Measurements from ENCODE around the gene SUPT20HL1. TPM values are rescaled to one million over a fixed set of nuclear protein-coding genes. Genes with fewer than 3 reads are reported as not detected.

SUPT20HL1 gene
- total RNA-seq, 4 donors from 2014 or later = 0.54 TPM; not detected in 3

DNA sequence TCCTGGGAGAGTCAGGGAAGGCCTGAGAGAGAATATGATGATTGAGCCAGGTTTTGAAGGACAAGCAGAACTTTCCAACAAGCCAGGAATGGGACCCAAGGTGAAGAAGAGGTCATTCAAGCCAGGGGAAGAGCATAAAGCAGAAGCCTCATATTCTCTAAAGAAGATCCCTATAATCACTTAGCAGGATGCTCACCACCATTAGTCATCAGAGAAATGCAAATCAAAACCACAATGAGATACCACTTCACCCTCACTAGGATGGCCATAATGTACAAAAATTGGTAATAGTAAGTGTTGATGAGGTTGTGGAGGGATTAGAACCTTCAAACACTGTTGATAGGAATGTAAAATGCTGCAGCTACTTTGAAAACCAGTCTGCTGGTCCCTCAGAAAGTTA lies 20.5 kb upstream of the SUPT20HL1 start:
- H3K4me1 ChIP-seq = no peaks in the 10 kb centered on the region
- H3K27ac ChIP-seq = no peak overlapping the region
- no peak overlapping the region for H3K4me3 ChIP-seq
- no peak for DNase-seq
- no peaks in the 10 kb centered on the region for H3K36me3 ChIP-seq
- TF ChIP-seq, protein P1, sequence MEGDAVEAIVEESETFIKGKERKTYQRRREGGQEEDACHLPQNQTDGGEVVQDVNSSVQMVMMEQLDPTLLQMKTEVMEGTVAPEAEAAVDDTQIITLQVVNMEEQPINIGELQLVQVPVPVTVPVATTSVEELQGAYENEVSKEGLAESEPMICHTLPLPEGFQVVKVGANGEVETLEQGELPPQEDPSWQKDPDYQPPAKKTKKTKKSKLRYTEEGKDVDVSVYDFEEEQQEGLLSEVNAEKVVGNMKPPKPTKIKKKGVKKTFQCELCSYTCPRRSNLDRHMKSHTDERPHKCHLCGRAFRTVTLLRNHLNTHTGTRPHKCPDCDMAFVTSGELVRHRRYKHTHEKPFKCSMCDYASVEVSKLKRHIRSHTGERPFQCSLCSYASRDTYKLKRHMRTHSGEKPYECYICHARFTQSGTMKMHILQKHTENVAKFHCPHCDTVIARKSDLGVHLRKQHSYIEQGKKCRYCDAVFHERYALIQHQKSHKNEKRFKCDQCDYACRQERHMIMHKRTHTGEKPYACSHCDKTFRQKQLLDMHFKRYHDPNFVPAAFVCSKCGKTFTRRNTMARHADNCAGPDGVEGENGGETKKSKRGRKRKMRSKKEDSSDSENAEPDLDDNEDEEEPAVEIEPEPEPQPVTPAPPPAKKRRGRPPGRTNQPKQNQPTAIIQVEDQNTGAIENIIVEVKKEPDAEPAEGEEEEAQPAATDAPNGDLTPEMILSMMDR (IDR thresholded peaks at IDR 0.05) = no peak
- TF ChIP-seq POLR2A (IDR thresholded peaks at IDR 0.05) = no peak
- H3K27me3 ChIP-seq = no peaks in the 10 kb centered on the region
- no peaks in the 10 kb centered on the region for H3K9me3 ChIP-seq

DNA sequence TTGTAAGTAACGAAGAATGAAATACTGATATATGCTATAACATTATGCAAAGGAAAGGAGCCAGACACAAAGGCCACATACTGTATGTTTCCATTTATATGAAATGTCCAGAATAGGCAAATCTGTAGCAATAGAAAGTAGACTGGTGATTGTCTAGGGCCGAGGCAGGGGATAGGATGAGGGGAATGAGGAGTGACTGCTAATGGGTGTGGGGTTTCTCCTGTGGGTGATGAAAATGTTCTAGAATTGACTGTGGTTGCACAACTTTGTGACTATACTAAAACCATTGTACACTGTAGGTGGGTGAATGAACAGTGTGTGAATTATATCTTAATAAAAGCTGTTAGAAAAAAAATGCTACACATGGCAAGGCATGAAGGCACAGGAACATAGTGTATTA lies 19.9 kb upstream of the SUPT20HL1 start:
- Histone ChIP-seq H3K4me1 (no peaks in the 10 kb centered on the region), H3K27me3 (no peaks in the 10 kb centered on the region), H3K27ac (no peak overlapping the region), H3K36me3 (no peaks in the 10 kb centered on the region), H3K4me3 (no peak overlapping the region), H3K9me3 (no peaks in the 10 kb centered on the region)
- TF ChIP-seq, protein P1 (IDR thresholded peaks at IDR 0.05) = no peak
- TF ChIP-seq POLR2A (IDR thresholded peaks at IDR 0.05) = no peak
- no peak for DNase-seq

DNA sequence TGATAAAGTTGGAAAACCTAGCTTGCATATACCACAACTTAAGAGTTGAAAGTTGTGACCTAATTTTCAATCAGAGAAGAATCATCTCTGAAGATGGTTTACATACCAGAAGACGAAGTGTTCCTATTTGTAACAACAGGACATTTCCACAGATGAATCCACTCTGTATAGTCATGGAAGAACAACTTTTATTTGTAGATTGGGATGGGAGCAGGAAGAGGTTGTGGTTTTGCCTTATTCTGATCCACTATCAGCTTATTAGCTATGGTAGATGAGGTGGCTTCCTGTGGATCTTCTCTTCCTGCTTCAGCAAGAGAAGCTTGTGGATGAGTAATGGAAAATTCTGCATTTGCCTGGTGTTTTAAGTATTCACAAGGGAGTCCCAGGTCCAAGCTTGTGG lies 18.6 kb upstream of the SUPT20HL1 start:
- DNase-seq = no peak
- no peaks in the 10 kb centered on the region for H3K36me3 ChIP-seq
- H3K27me3 ChIP-seq = no peaks in the 10 kb centered on the region
- no peaks in the 10 kb centered on the region for H3K9me3 ChIP-seq
- H3K27ac ChIP-seq = no peak overlapping the region
- H3K4me1 ChIP-seq = no peaks in the 10 kb centered on the region
- no peak for TF ChIP-seq POLR2A (IDR thresholded peaks at IDR 0.05)
- TF ChIP-seq, protein P1 (IDR thresholded peaks at IDR 0.05) = no peak
- no peak overlapping the region for H3K4me3 ChIP-seq

GRCh38 chrX:24343719-24344118 lies 16.7 kb upstream of the SUPT20HL1 start:
- Histone ChIP-seq H3K4me3 (no peak overlapping the region), H3K4me1 (no peaks in the 10 kb centered on the region), H3K27ac (no peak overlapping the region), H3K9me3 (no peaks in the 10 kb centered on the region), H3K36me3 (no peaks in the 10 kb centered on the region), H3K27me3 (no peaks in the 10 kb centered on the region)
- no peak for DNase-seq
- TF ChIP-seq POLR2A (IDR thresholded peaks at IDR 0.05) = no peak
- TF ChIP-seq, protein P1 (IDR thresholded peaks at IDR 0.05) = no peak

DNA sequence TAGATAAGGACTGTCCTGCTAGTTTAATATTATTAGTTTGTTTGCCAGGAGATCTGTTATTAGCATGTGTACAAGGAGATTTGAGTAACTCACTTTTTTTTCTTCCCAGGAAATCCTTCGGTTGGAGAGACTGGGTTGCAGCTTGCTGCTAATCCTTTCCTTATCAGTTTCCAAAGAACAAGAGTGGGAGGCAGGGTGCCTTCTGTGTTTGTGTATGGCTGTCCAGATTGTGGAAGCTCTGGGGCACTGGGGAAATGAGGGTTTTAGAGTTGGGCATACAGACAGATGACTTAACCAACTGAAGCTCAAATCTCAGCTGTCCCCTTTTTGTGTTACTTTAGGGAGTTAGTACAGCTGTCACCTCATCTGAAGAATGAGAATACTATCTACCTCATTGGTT lies 12.6 kb upstream of the SUPT20HL1 start:
- H3K4me3 ChIP-seq = no peak overlapping the region
- H3K9me3 ChIP-seq = no peaks in the 10 kb centered on the region
- no peaks in the 10 kb centered on the region for H3K27me3 ChIP-seq
- H3K27ac ChIP-seq = no peak overlapping the region
- no peaks in the 10 kb centered on the region for H3K36me3 ChIP-seq
- TF ChIP-seq, protein P1 (IDR thresholded peaks at IDR 0.05) = no peak
- no peaks in the 10 kb centered on the region for H3K4me1 ChIP-seq
- no peak for DNase-seq

DNA sequence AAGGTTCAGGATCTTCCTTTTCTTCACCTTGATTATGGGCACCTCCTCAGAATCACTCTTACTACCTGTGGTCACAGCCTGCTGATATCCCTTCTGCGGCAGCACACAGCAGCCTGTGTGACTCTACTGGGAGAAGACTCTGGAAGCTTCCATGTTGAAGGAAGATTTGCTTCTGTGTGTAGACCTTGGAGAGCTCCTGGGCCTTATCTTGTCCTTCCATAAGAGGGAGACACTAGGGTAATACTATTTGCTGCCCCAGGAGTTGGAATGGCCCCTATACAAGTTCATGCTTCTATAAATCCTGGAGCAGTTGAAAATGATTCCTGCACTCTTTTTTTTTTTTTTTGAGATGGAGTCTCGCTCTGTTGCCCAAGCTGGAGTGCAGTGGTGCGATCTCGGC lies 10.2 kb upstream of the SUPT20HL1 start:
- no peaks in the 10 kb centered on the region for H3K27me3 ChIP-seq
- no peaks in the 10 kb centered on the region for H3K4me1 ChIP-seq
- TF ChIP-seq, protein P1 (IDR thresholded peaks at IDR 0.05) = no peak
- TF ChIP-seq POLR2A (IDR thresholded peaks at IDR 0.05) = no peak
- DNase-seq = no peak
- H3K27ac ChIP-seq = no peak overlapping the region
- H3K36me3 ChIP-seq = no peaks in the 10 kb centered on the region
- H3K4me3 ChIP-seq = no peak overlapping the region
- no peaks in the 10 kb centered on the region for H3K9me3 ChIP-seq

All from Peyer's patch (tissue), 4 donors.